HEK293T (cell line): ENCODE measurements around the gene UTS2R.
"Not testable (repeated sequence)": the region's sequence is repeated elsewhere in the genome, so short reads cannot be mapped to it uniquely, and the experiment has no call there.

Experiments used
- CTCF ChIA-PET: fragments of 350-600 bp; formaldehyde crosslinking; extraction: SDS; loops from one replicate; lab custom pipeline; 2021; ENCODE audit warnings: antibody characterized with exemption, inconsistent platforms; lab: Yijun Ruan, JAX
- POLR2A ChIA-PET: fragments of 350-600 bp; formaldehyde crosslinking; extraction: SDS; loops from one replicate; lab custom pipeline; 2020; ENCODE audit warnings: antibody characterized with exemption, inconsistent platforms; lab: Yijun Ruan, JAX
- DNase-seq: peaks from one replicate; pipeline ENCODE4 v3.0.0; 2012; ENCODE audit warnings: mixed read lengths; ENCODE audit errors: extremely low spot score
- ARNT ChIP-seq: fragments of 450-650 bp; IDR thresholded peaks from 2 replicates; pipeline ENCODE4 v1.6.1; 2017; ENCODE audit warnings: mild to moderate bottlenecking
- BHLHE40 ChIP-seq: fragments of 450-650 bp; IDR thresholded peaks from 2 replicates; pipeline ENCODE4 v1.6.1; 2016; ENCODE audit warnings: mild to moderate bottlenecking, moderate library complexity, borderline replicate concordance
- CTBP1 ChIP-seq: fragments of 450-650 bp; IDR thresholded peaks from 2 replicates; pipeline ENCODE4 v1.6.1; 2016; ENCODE audit warnings: borderline replicate concordance
- ELF4 ChIP-seq: fragments of 450-650 bp; IDR thresholded peaks from 2 replicates; pipeline ENCODE4 v1.6.1; 2017; ENCODE audit warnings: antibody characterized with exemption
- FOXA1 ChIP-seq: fragments of 450-650 bp; IDR thresholded peaks from 2 replicates; pipeline ENCODE4 v1.6.1; 2016; ENCODE audit warnings: mild to moderate bottlenecking
- FOXK2 ChIP-seq: fragments of 450-650 bp; IDR thresholded peaks from 2 replicates; pipeline ENCODE4 v1.6.1; 2016; ENCODE audit warnings: mild to moderate bottlenecking
- FOXM1 ChIP-seq: fragments of 450-650 bp; IDR thresholded peaks from 2 replicates; pipeline ENCODE4 v1.6.1; 2017; ENCODE audit warnings: mild to moderate bottlenecking, borderline replicate concordance
- HDGF ChIP-seq: fragments of 450-650 bp; IDR thresholded peaks from 2 replicates; pipeline ENCODE4 v1.6.1; 2017; ENCODE audit warnings: antibody characterized with exemption, borderline replicate concordance
- L3MBTL2 ChIP-seq: fragments of 450-650 bp; conservative IDR thresholded peaks from 2 replicates; pipeline ENCODE4 v1.6.1; 2016; ENCODE audit warnings: mild to moderate bottlenecking
- LEF1 ChIP-seq: fragments of 450-650 bp; IDR thresholded peaks from 2 replicates; pipeline ENCODE4 v1.6.1; 2017; ENCODE audit warnings: mild to moderate bottlenecking, borderline replicate concordance
- NFRKB ChIP-seq: fragments of 450-650 bp; IDR thresholded peaks from 2 replicates; pipeline ENCODE4 v1.6.1; 2016; ENCODE audit warnings: mild to moderate bottlenecking, moderate library complexity
- PKNOX1 ChIP-seq: fragments of 450-650 bp; IDR thresholded peaks from 2 replicates; pipeline ENCODE4 v1.6.1; 2016
- SP1 ChIP-seq: fragments of 450-650 bp; IDR thresholded peaks from 2 replicates; pipeline ENCODE4 v1.6.1; 2017
- SUZ12 ChIP-seq: fragments of 450-650 bp; IDR thresholded peaks from 2 replicates; pipeline ENCODE4 v1.6.1; 2016; ENCODE audit warnings: mild to moderate bottlenecking
- TARDBP ChIP-seq: fragments of 450-650 bp; IDR thresholded peaks from 2 replicates; pipeline ENCODE4 v1.6.1; 2016
- ZNF384 ChIP-seq: fragments of 450-650 bp; IDR thresholded peaks from 2 replicates; pipeline ENCODE4 v1.6.1; 2016

Gene UTS2R

GRCh38 chr17:82377924-82378740 is 6.6 kb downstream of the UTS2R start:
- POLR2A ChIA-PET, result interaction anchor here (1.0 to 1.4 kb wide), 3 partner anchors 10 to 16 kb away, joined by 3 to 4 read pairs (median 3); no protein-coding TSS in a partner anchor
- TF ChIP-seq FOXM1 (no peak), FOXK2 (no peak), TARDBP (no peak), LEF1 (no peak), SUZ12 (no peak), BHLHE40 (no peak), FOXA1 (no peak)
- CTCF ChIA-PET, result interaction anchor here (1.0 to 1.3 kb wide), 2 partner anchors 12 to 172 kb away, joined by 3 read pairs; no protein-coding TSS in a partner anchor
- no peak for DNase-seq

GRCh38 chr17:82378741-82379021 is 7.1 kb downstream of the UTS2R start:
- DNase-seq, result no peak
- ChIA-PET POLR2A (interaction anchor here (1.0 to 1.4 kb wide), 3 partner anchors 11 to 16 kb away, joined by 3 to 4 read pairs (median 3); no protein-coding TSS in a partner anchor), CTCF (interaction anchor here (1.0 to 1.3 kb wide), 2 partner anchors 13 to 172 kb away, joined by 3 read pairs; no protein-coding TSS in a partner anchor)
- TF ChIP-seq ELF4 (no peak), SP1 (no peak), CTBP1 (no peak), L3MBTL2 (no peak), LEF1 (no peak), ZNF384 (no peak), HDGF (no peak), FOXA1 (no peak), FOXK2 (no peak), SUZ12 (no peak), NFRKB (no peak)

- ChIA-PET POLR2A (no interaction called here), CTCF (no interaction called here)
- DNase-seq, result no peak
- TF ChIP-seq HDGF (no peak), L3MBTL2 (no peak), TARDBP (no peak), FOXA1 (no peak), ARNT (no peak), SP1 (no peak)
These were observed 9.5 kb downstream of the UTS2R start for GRCh38 chr17:82380860-82381702.

- POLR2A ChIA-PET, DNase-seq, CTCF ChIA-PET: not testable (repeated sequence)
These were observed 10.1 kb downstream of the UTS2R start for GRCh38 chr17:82381703-82382009.

GRCh38 chr17:82382220-82382932 is 10.8 kb downstream of the UTS2R start:
- CTCF ChIA-PET, DNase-seq, POLR2A ChIA-PET: not testable (repeated sequence)

GRCh38 chr17:82382933-82383255 is 11.3 kb downstream of the UTS2R start:
- no peak for TF ChIP-seq NFRKB
- TF ChIP-seq ELF4, result no peak
- TF ChIP-seq FOXA1, result no peak
- TF ChIP-seq HDGF, result no peak
- TF ChIP-seq PKNOX1, result no peak
- TF ChIP-seq SUZ12, result no peak
- no peak for TF ChIP-seq FOXK2
- no peak for TF ChIP-seq L3MBTL2
- TF ChIP-seq ZNF384, result no peak
- TF ChIP-seq FOXM1, result no peak
- TF ChIP-seq CTBP1, result no peak
- no peak for TF ChIP-seq BHLHE40
- TF ChIP-seq LEF1, result no peak
- no peak for TF ChIP-seq SP1
- no peak for TF ChIP-seq ARNT
- no peak for TF ChIP-seq TARDBP
- DNase-seq, result no peak
- CTCF ChIA-PET, result no interaction called here
- POLR2A ChIA-PET, result no interaction called here

- CTCF ChIA-PET, result no interaction called here
- TF ChIP-seq FOXA1 (no peak), SUZ12 (no peak), NFRKB (no peak), PKNOX1 (no peak), CTBP1 (no peak), LEF1 (no peak), FOXK2 (no peak), FOXM1 (no peak), TARDBP (no peak), ELF4 (no peak), ARNT (no peak), BHLHE40 (no peak), L3MBTL2 (no peak)
- POLR2A ChIA-PET, result interaction anchor here (0.8 kb wide), 1 partner anchor 13 kb away, joined by 3 read pairs; no protein-coding TSS in a partner anchor
- DNase-seq, result no peak
These were observed 11.8 kb downstream of the UTS2R start for GRCh38 chr17:82383411-82383810.
